Ovary (tissue), 9 donors: ENCODE measurements around the gene KRCC1. TPM values are rescaled to one million over a fixed set of nuclear protein-coding genes. Genes with fewer than 3 reads are reported as not detected.

Experiments used
- DNase-seq, 5 donors: peaks; one replicate each; pipeline ENCODE4 v3.0.0-alpha.2; 2019 to 2020
- H3K27ac ChIP-seq, 2 donors: fragments of 200-600 bp; one replicate each; pipeline versions ENCODE4 v1.5.1 to v1.8.0; 2019 to 2022
- H3K27me3 ChIP-seq: fragments of 200-600 bp; one replicate; pipeline ENCODE4 v1.8.0; 2022
- H3K36me3 ChIP-seq: fragments of 200-600 bp; sonication (generic); one replicate; pipeline ENCODE4 v1.5.1; 2019
- H3K4me1 ChIP-seq: one replicate; pipeline ENCODE4 v1.8.1; 2013; ENCODE audit warnings: mild to moderate bottlenecking, moderate library complexity; ENCODE audit not compliant: insufficient read depth
- H3K4me3 ChIP-seq: fragments of 200-600 bp; sonication (generic); one replicate; pipeline ENCODE4 v1.5.1; 2017
- H3K9me3 ChIP-seq, 2 donors: fragments of 200-600 bp in 1 of 2; sonication (generic) in 1 of 2; one replicate each; pipeline versions ENCODE4 v1.5.1 to v1.8.1; 2013 to 2019; ENCODE audit warnings: mild to moderate bottlenecking in 1 of 2, moderate library complexity in 1 of 2
- EP300 ChIP-seq: sonication (generic); formaldehyde crosslinking; IDR thresholded peaks from one replicate; pipeline ENCODE4 v1.6.1; 2017; ENCODE audit warnings: antibody characterized with exemption
- POLR2A ChIP-seq: fragments of 450-650 bp; IDR thresholded peaks from one replicate; pipeline ENCODE4 v1.6.1; 2017; ENCODE audit warnings: antibody characterized with exemption, mild to moderate bottlenecking, moderate library complexity
- WGBS, 3 donors: extraction: QIAGEN DNeasy Blood & Tissue Kit in 1 of 3; methylation state at CpG; one replicate each; pipeline versions ENCODE4 v1.1.5 to v1.1.7; 2013 to 2017; 5-methylcytosine and 5-hydroxymethylcytosine counted together
- intact Hi-C, 4 donors: fragments of 100-400 bp; cut with DNase I; formaldehyde crosslinking; loops; one replicate each; pipeline versions ENCODE4 v1.11.0 to v1.15.1; 2022 to 2023
- polyA plus RNA-seq, 2 donors: library from polyadenylated mRNA; stranded (reverse); fragments of 200-250 nt in 1 of 2; fragments of 350-450 nt in 1 of 2; fragmentation: Illumina TruSeq in 1 of 2; extraction: RNeasy Lipid Tissue Mini Kit (QIAGEN cat#74804) in 1 of 2; gene quantifications; one replicate each; pipeline ENCODE4 v1.2.3, GENCODE V29; 2013 to 2014
- total RNA-seq, 7 donors: library from RNA; depleted of rRNA in 2 of 7; stranded (reverse); fragments of >200 nt in 2 of 7; fragmentation: NEBNext Ultra II Directional in 3 of 7; extraction: Animal tissue kit (Norgen Biotek cat#: 25700) in 3 of 7; gene quantifications; one replicate each; pipeline versions ENCODE4 v1.1.0 to v1.2.4, GENCODE V29; 2016 to 2023
- TF ChIP-seq, protein P1 (sequence below), 3 donors: fragments of 450-650 bp in 2 of 3; fragments of 200-600 bp in 1 of 3; IDR thresholded peaks; one replicate each; pipeline versions ENCODE4 v1.5.1 to v1.8.0; 2016 to 2022; ENCODE audit warnings: antibody characterized with exemption in 3 of 3, mild to moderate bottlenecking in 1 of 3
- donor health status: DM: no; HTN: no; CAD: no; lungs with moderate emphysema.
- donor health status: DM: no; HTN: no; CAD: no.
- donor health status: Bipolar disorder and iron deficiency.
- donor health status: DM: yes; HTN: yes; CAD: no.
- donor health status: DM: no; HTN: no; CAD: no.
- donor health status: DM: yes; HTN: yes; CAD: no.

The KRCC1 gene
- total and polyA plus RNA-seq, 9 donors: 17.1 to 25.7 (median 21.9) TPM

DNA sequence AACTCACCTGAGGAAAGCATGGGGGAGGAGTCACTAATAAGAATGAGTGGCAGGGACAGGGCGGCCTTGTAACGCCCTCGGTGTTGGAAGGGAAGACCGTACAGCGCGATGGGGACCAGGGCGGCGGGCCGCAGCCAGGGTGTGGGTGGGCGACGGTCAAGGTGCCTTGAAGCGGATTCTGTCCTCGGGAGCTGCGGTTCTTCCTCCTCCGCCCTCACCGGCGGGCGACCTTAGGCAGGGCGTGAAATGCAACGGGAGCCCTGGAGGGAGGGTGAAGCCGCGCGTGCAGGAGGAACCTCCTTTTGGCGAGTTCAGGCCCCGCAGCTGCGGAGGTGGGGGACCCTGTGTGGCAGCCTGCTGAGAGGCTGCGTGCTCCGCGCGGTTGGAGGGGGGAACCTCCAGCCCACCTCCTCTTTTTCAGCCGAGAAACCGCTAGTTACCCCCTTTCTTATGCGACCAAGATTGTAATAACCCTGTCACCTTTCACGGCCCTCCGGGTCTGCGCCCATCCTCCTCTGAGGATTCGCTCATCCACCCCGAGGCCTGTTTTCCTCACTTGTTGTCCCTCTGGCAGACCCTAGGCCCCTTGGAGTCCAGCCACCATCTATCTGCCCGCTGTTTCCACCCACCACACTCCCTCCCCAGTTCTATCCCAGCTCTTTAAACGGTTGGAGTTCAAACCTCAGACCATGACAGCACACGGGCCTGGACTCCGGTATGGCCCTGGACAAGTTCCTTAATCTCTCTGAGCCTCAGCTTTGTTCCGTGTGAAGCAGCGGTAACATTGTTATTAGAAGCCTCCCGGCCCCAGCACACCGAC lies 38.4 kb downstream of the KRCC1 start:
- H3K27me3 ChIP-seq: no peaks in the 10 kb centered on the region
- no peak for DNase-seq
- no peaks in the 10 kb centered on the region for H3K36me3 ChIP-seq
- TF ChIP-seq EP300: no peak
- TF ChIP-seq POLR2A: no peak
- TF ChIP-seq, protein P1, sequence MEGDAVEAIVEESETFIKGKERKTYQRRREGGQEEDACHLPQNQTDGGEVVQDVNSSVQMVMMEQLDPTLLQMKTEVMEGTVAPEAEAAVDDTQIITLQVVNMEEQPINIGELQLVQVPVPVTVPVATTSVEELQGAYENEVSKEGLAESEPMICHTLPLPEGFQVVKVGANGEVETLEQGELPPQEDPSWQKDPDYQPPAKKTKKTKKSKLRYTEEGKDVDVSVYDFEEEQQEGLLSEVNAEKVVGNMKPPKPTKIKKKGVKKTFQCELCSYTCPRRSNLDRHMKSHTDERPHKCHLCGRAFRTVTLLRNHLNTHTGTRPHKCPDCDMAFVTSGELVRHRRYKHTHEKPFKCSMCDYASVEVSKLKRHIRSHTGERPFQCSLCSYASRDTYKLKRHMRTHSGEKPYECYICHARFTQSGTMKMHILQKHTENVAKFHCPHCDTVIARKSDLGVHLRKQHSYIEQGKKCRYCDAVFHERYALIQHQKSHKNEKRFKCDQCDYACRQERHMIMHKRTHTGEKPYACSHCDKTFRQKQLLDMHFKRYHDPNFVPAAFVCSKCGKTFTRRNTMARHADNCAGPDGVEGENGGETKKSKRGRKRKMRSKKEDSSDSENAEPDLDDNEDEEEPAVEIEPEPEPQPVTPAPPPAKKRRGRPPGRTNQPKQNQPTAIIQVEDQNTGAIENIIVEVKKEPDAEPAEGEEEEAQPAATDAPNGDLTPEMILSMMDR (IDR thresholded peaks at IDR 0.05): no peak
- H3K4me1 ChIP-seq: no peaks in the 10 kb centered on the region
- H3K4me3 ChIP-seq: peak overlapping the region; percentile 53
- H3K27ac ChIP-seq: no peak overlapping the region
- H3K9me3 ChIP-seq: no peaks in the 10 kb centered on the region
- intact Hi-C loops: loop anchor here in 1 of 4 donors (10.0 kb wide), 1 partner anchor 148 kb away; no protein-coding TSS in a partner anchor
- WGBS, 3 donors: 20 to 25% (median 22%) methylated on average over 46 of the region's 46 CpGs

DNA sequence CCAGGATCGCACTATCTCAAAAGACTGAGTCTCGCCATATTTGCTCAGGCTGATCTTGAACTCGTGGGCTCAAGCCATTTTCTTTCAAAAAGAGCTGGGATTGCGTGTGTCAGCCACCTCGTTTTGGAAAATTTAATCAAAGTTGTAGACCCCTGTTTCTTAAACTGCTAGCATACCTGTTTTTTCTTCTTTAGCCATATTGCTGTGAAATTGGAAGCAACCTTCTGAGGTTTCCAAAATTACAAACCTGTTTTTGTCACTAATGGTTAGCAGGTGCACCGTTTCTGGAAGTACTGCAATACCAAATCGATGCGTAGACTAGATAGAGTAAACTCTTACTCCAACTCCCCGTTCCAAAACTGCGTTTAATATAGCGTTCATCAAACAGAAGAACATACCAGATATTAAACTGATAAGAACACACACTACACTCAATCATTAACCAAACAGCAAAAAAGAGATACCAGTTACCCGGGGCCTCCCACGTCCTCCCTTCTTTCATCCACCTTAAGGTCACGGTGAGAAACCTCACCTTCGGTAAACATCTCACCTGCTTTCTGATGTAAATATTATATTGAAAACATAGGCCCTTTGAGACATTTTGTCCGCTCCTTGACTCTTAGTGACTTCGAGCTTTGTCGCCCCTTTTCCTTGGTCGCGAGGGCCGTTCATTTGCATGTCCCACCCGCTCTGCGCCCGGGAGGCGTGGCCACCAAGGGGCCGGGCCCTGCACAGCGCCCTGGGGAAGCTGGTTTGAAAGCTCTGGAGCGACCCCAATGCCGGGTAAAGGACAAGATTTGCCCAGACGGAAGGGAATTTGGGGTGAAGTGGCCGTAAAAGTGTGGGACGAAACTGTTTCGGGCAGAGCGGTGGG lies 39.3 kb downstream of the KRCC1 start, which contains the start of gene RNU2-63P:
TSS of gene RNU2-63P (minus strand) at position 462 of the 874 bp plus-strand sequence.
- peak within 1 kb of the TSS; percentile 53 for H3K4me3 ChIP-seq
- no peaks in the 10 kb centered on the region for H3K4me1 ChIP-seq
- peak; percentile 62 to 80 (median 76) for DNase-seq
- TF ChIP-seq POLR2A (no peak), EP300 (no peak)
- TF ChIP-seq, protein P1 (IDR thresholded peaks at IDR 0.05): no peak
- intact Hi-C loops: loop anchor here in 1 of 4 donors (10.0 kb wide), 1 partner anchor 148 kb away; no protein-coding TSS in a partner anchor
- 8 to 13% (median 12%) methylated on average over 33 to 34 of the region's 34 CpGs for WGBS, 3 donors
- no peak within 1 kb of the TSS for H3K27ac ChIP-seq
- H3K9me3 ChIP-seq: no peaks in the 10 kb centered on the region
- no peaks in the 10 kb centered on the region for H3K27me3 ChIP-seq
- no peaks in the 10 kb centered on the region for H3K36me3 ChIP-seq

DNA sequence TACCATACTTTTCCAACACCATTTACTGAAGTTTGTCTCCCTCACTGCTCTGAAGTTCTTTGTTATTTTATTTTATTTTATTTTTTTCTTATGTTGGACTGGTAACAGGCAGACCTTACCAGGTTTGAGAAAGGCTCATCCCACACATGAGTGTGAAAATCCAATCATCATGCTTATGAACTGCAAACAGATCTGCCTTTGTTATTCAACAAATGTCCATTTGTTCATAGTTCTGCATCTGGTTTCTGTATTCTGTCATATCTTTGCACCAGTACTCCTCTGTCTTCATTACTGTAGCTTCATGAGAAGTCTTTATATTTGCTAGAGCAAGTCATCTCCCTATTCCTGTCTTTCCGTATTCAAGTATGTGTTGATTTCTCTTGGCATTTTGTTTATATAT lies 44.6 kb downstream of the KRCC1 start:
- DNase-seq: no peak
- H3K4me3 ChIP-seq: no peak overlapping the region
- WGBS, 3 donors: 29 to 45% (median 38%) methylated on average over 1 of the region's 1 CpG
- no peaks in the 10 kb centered on the region for H3K9me3 ChIP-seq
- H3K4me1 ChIP-seq: no peaks in the 10 kb centered on the region
- TF ChIP-seq EP300 (no peak), POLR2A (no peak)
- TF ChIP-seq, protein P1 (IDR thresholded peaks at IDR 0.05): no peak
- no peak overlapping the region for H3K27ac ChIP-seq
- H3K27me3 ChIP-seq: no peaks in the 10 kb centered on the region
- intact Hi-C loops: loop anchor here in 1 of 4 donors (10.0 kb wide), 1 partner anchor 154 kb away; no protein-coding TSS in a partner anchor
- H3K36me3 ChIP-seq: no peaks in the 10 kb centered on the region

DNA sequence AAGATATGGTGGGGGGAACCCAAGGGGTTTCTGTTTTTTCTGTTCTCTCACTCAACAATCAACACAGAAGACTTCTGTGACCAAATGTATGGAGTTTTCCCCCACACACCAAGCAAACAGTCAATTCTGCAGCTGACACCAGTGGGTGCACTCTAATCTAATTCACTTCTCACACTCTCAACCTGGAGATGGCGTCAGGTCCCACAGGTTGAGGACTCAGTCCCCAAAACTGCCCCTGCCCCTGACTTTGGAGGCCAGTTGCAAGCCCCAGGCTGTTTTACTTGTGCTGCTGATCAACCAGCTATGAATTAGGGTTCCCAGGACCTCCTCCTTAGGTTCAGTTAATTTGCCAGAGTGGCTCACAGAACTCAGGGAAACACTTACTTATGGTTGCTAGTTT lies 45.4 kb downstream of the KRCC1 start:
- no peak overlapping the region for H3K4me3 ChIP-seq
- no peaks in the 10 kb centered on the region for H3K4me1 ChIP-seq
- 83 to 90% (median 89%) methylated on average over 1 of the region's 1 CpG for WGBS, 3 donors
- H3K27ac ChIP-seq: no peak overlapping the region
- no peaks in the 10 kb centered on the region for H3K36me3 ChIP-seq
- H3K27me3 ChIP-seq: no peaks in the 10 kb centered on the region
- no peak for DNase-seq
- no peaks in the 10 kb centered on the region for H3K9me3 ChIP-seq
- TF ChIP-seq EP300 (no peak), POLR2A (no peak)
- TF ChIP-seq, protein P1 (IDR thresholded peaks at IDR 0.05): no peak
- intact Hi-C loops: loop anchor here in 1 of 4 donors (10.0 kb wide), 1 partner anchor 155 kb away; no protein-coding TSS in a partner anchor
